Kidney (tissue), 14 donors: ENCODE results near the gene RGL1. TPM values are rescaled to one million over a fixed set of nuclear protein-coding genes. Genes with fewer than 3 reads are reported as not detected.

Source experiments
- DNase-seq, 5 donors: peaks; one replicate each; pipeline ENCODE4 v3.0.0-alpha.2; 2013 to 2020
- FAIRE-seq: peaks from 2 replicates; lab custom pipeline; 2012; peaks lifted over from hg19 to GRCh38; lab: Jason Lieb, UNC
- H3K27ac ChIP-seq, 2 donors: one replicate each; pipeline ENCODE4 v1.7.0; 2013; ENCODE audit warnings: low read depth in 2 of 2, low read length in 2 of 2, inconsistent platforms in 1 of 2
- H3K27me3 ChIP-seq: one replicate; pipeline ENCODE4 v1.7.1; 2013; ENCODE audit warnings: low read length, inconsistent platforms; ENCODE audit not compliant: control insufficient read depth, insufficient read depth
- H3K36me3 ChIP-seq, 3 donors: one replicate each; pipeline versions ENCODE4 v1.7.0 to v1.7.1; 2013; ENCODE audit warnings: low read length in 3 of 3, control low read depth in 1 of 3, inconsistent platforms in 1 of 3; ENCODE audit not compliant: insufficient read depth in 3 of 3, control insufficient read depth in 2 of 3
- H3K4me1 ChIP-seq, 3 donors: one replicate each; pipeline versions ENCODE4 v1.7.0 to v1.7.1; 2013; ENCODE audit warnings: low read length in 3 of 3, inconsistent platforms in 1 of 3, low read depth in 1 of 3; ENCODE audit not compliant: control insufficient read depth in 2 of 3, insufficient read depth in 2 of 3
- H3K4me3 ChIP-seq, 3 donors: one replicate each; pipeline versions ENCODE4 v1.7.0 to v1.8.1; 2013; ENCODE audit warnings: low read length in 3 of 3, control low read depth in 1 of 3, inconsistent platforms in 1 of 3
- H3K9ac ChIP-seq, 3 donors: one replicate each; pipeline versions ENCODE4 v1.7.0 to v1.7.1; 2013; ENCODE audit warnings: low read length in 3 of 3, control low read depth in 1 of 3, inconsistent platforms in 1 of 3
- H3K9me3 ChIP-seq, 3 donors: one replicate each; pipeline versions ENCODE4 v1.7.0 to v1.7.1; 2013; ENCODE audit warnings: low read length in 3 of 3, control low read depth in 1 of 3, inconsistent platforms in 1 of 3; ENCODE audit not compliant: control insufficient read depth in 2 of 3, insufficient read depth in 1 of 3
- CTCF ChIP-seq: IDR thresholded peaks from 3 replicates; pipeline ENCODE4 v1.5.1; 2012; ENCODE audit warnings: mild to moderate bottlenecking, moderate library complexity, borderline replicate concordance; ENCODE audit not compliant: insufficient read depth; ENCODE audit errors: extremely low read depth
- intact Hi-C: fragments of 100-400 bp; cut with DNase I; formaldehyde crosslinking; loops from one replicate; pipeline ENCODE4 v1.11.1; 2022
- polyA plus RNA-seq: library from polyadenylated mRNA; stranded (reverse); fragments of 350-450 nt; fragmentation: Illumina TruSeq; extraction: RNeasy Lipid Tissue Mini Kit (QIAGEN cat#74804); gene quantifications from one replicate; pipeline ENCODE4 v1.2.3, GENCODE V29; 2014; ENCODE audit warnings: low read depth, low replicate concordance; ENCODE audit not compliant: insufficient read depth
- total RNA-seq: library from RNA; stranded (reverse); fragmentation: NEBNext Ultra II Directional; extraction: Animal tissue kit (Norgen Biotek cat#: 25700); gene quantifications from one replicate; pipeline ENCODE4 v1.2.1, GENCODE V29; 2021
- donor health status: control.
- donor health status: control.
- donor health status: control.
- donor health status: control.
- donor health status: control.
- donor health status: DM: yes; HTN: yes; CAD: no.
- donor health status: Normal renal cell carcinoma (clear cell type).

Gene RGL1
- total and polyA plus RNA-seq, 2 donors from 2014 or later, result 17.3 to 30.7 TPM

- peaks cover 8 to 15% (median 10%) of the 10 kb centered on the region in 3 donors for H3K4me1 ChIP-seq
- H3K27me3 ChIP-seq, result no peaks in the 10 kb centered on the region
- no peaks in the 10 kb centered on the region for H3K9me3 ChIP-seq
- DNase-seq, result no peak
- no peak overlapping the region for H3K4me3 ChIP-seq
- TF ChIP-seq CTCF, result no peak
- FAIRE-seq, result no peak
- H3K27ac ChIP-seq, result peak overlapping the region; percentile 36 to 76
- peaks cover 0 to 7% (median 3%) of the 10 kb centered on the region in 3 donors for H3K36me3 ChIP-seq
- intact Hi-C loops, result no loop called here
- no peak overlapping the region for H3K9ac ChIP-seq
These were observed 71.4 kb downstream of the RGL1 start for GRCh38 chr1:183876309-183876708.

GRCh38 chr1:183877053-183877720 lies 72.3 kb downstream of the RGL1 start:
- H3K27me3 ChIP-seq, result no peaks in the 10 kb centered on the region
- peak overlapping the region in 1 of 3 donors; percentile 11 for H3K4me3 ChIP-seq
- intact Hi-C loops, result no loop called here
- no peak for TF ChIP-seq CTCF
- peaks cover 11 to 19% (median 14%) of the 10 kb centered on the region in 3 donors for H3K4me1 ChIP-seq
- FAIRE-seq, result no peak
- H3K9me3 ChIP-seq, result no peaks in the 10 kb centered on the region
- H3K9ac ChIP-seq, result peak overlapping the region in 1 of 3 donors; percentile 2
- H3K36me3 ChIP-seq, result peaks cover 2 to 7% (median 3%) of the 10 kb centered on the region in 3 donors
- peak overlapping the region; percentile 47 to 76 for H3K27ac ChIP-seq
- peak in 2 of 5 donors; percentile 62 to 79 for DNase-seq

GRCh38 chr1:183879494-183879893 lies 74.6 kb downstream of the RGL1 start:
- H3K27me3 ChIP-seq, result no peaks in the 10 kb centered on the region
- intact Hi-C loops, result no loop called here
- no peak overlapping the region for H3K27ac ChIP-seq
- H3K4me1 ChIP-seq, result peaks cover 12 to 19% (median 18%) of the 10 kb centered on the region in 3 donors
- no peak for DNase-seq
- H3K9me3 ChIP-seq, result no peaks in the 10 kb centered on the region
- no peak for TF ChIP-seq CTCF
- peaks cover 6 to 8% (median 6%) of the 10 kb centered on the region in 3 donors for H3K36me3 ChIP-seq
- H3K4me3 ChIP-seq, result no peak overlapping the region
- no peak for FAIRE-seq
- H3K9ac ChIP-seq, result no peak overlapping the region
